Heart right ventricle (tissue), 16 donors: ENCODE data around the gene THSD7A. TPM values are rescaled to one million over a fixed set of nuclear protein-coding genes. Genes with fewer than 3 reads are reported as not detected.
A peak's percentile ranks its signal among the peaks of the same experiment; 100 is the strongest.

Experiments
- ATAC-seq, 8 donors: fragments of 200-7000 bp; cut with Tn5 transposase; one replicate each; pipeline ENCODE4 v1.9.1; 2020; ENCODE audit warnings: mild to moderate bottlenecking in 8 of 8, moderate library complexity in 8 of 8, moderate number of reproducible peaks in 1 of 8
- DNase-seq, 2 donors: peaks; one replicate each; pipeline ENCODE4 v3.0.0-alpha.2; 2020
- H3K27ac ChIP-seq, 10 donors: fragments of 200-600 bp; sonication (generic) in 2 of 10; one replicate each; pipeline versions ENCODE4 v1.5.0 to v1.8.0; 2020 to 2022; ENCODE audit warnings: mild to moderate bottlenecking in 3 of 10
- H3K27me3 ChIP-seq, 7 donors: fragments of 200-600 bp; one replicate each; pipeline ENCODE4 v1.8.0; 2021 to 2022; ENCODE audit warnings: mild to moderate bottlenecking in 2 of 7
- H3K36me3 ChIP-seq, 9 donors: fragments of 200-600 bp; sonication (generic) in 1 of 9; one replicate each; pipeline versions ENCODE4 v1.5.0 to v1.8.0; 2020 to 2022; ENCODE audit warnings: mild to moderate bottlenecking in 2 of 9
- H3K4me1 ChIP-seq, 9 donors: fragments of 200-600 bp; sonication (generic) in 1 of 9; one replicate each; pipeline versions ENCODE4 v1.5.0 to v1.8.0; 2020 to 2022; ENCODE audit warnings: mild to moderate bottlenecking in 4 of 9
- H3K4me3 ChIP-seq, 10 donors: fragments of 200-600 bp; sonication (generic) in 2 of 10; one replicate each; pipeline versions ENCODE4 v1.5.0 to v1.8.0; 2020 to 2022; ENCODE audit warnings: mild to moderate bottlenecking in 7 of 10, moderate library complexity in 2 of 10
- H3K9me3 ChIP-seq, 11 donors: fragments of 200-600 bp in 10 of 11; sonication (generic) in 2 of 11; one replicate each; pipeline versions ENCODE4 v1.5.0 to v1.8.0; 2013 to 2022; ENCODE audit warnings: mild to moderate bottlenecking in 2 of 11, control low read depth in 1 of 11, moderate library complexity in 1 of 11
- WGBS, 2 donors: extraction: QIAGEN DNeasy Blood & Tissue Kit; methylation state at CpG; one replicate each; pipeline ENCODE4 v1.1.7; 2013; ENCODE audit warnings: inconsistent platforms in 1 of 2; 5-methylcytosine and 5-hydroxymethylcytosine counted together
- intact Hi-C, 10 donors: fragments of 100-400 bp; cut with DNase I; formaldehyde crosslinking; loops; one replicate each; pipeline versions ENCODE4 v1.11.1 to v1.14.2; 2022
- polyA plus RNA-seq, 2 donors: library from polyadenylated mRNA; stranded (reverse); fragments of 200-250 nt; gene quantifications; one replicate each; pipeline ENCODE4 v1.2.3, GENCODE V29; 2013
- total RNA-seq, 10 donors: library from RNA; stranded (reverse); fragmentation: NEBNext Ultra II Directional in 3 of 10; extraction: Animal tissue kit (Norgen Biotek cat#: 25700) in 3 of 10; gene quantifications; one replicate each; pipeline versions ENCODE4 v1.2.1 to v1.2.4, GENCODE V29; 2021 to 2023
- TF ChIP-seq, protein P1 (sequence below), 9 donors: fragments of 200-600 bp; sonication (generic) in 2 of 9; IDR thresholded peaks; one replicate each; pipeline versions ENCODE4 v1.5.0 to v1.8.0; 2021 to 2022; ENCODE audit warnings: antibody characterized with exemption in 9 of 9, mild to moderate bottlenecking in 5 of 9, moderate library complexity in 1 of 9
- donor health status: Arrhythmogenic right ventricular cardiomyopathy.
- donor health status: ischemic (EF 13 %, LVEDD 7.1; RV severe dilation, severe dysfunction).
- donor health status: healthy with polysubstance abuse.
- donor health status: DM: no; HTN: yes; CAD: no.
- donor health status: DM: no; HTN: no; CAD: no.
- donor health status: ischemic (EF 25% LVEDD 6.9; RV normal size, moderate dysfunction).
- donor health status: ischemic (EF 25% LVEDD 5.7; RV mildly dilated, moderate dysfunction).
- donor health status: healthy.
- donor health status: DM: yes; HTN: yes; CAD: no.
- donor health status: Ischemic cardiomyopathy.
- donor health status: ischemic (EF 35%, LVEDD 5.7; RV mildly dilated, moderate dysfunction).
- donor health status: nonischemic (EF 11% LVEDD 7.7; RV severe dilation, severe dysfunction).
- donor health status: DM: yes; HTN: yes; CAD: no.
- donor health status: PGD.
- donor health status: ischemic (EF 29% LVEDD 5.4; RV normal size, mild dysfunction).
- donor health status: nonischemic (EF 23%, LVEDD 6.1; RV moderate dilation, normal function).

THSD7A gene
- total and polyA plus RNA-seq, 12 donors: 0.22 to 3.4 (median 1.2) TPM

GRCh38 chr7:11726794-11727155 lies 105.2 kb downstream of the THSD7A start:
- H3K36me3 ChIP-seq: no peaks in the 10 kb centered on the region
- no peaks in the 10 kb centered on the region for H3K9me3 ChIP-seq
- H3K4me3 ChIP-seq: no peak overlapping the region
- H3K4me1 ChIP-seq: peaks cover 0 to 10% (median 0%) of the 10 kb centered on the region in 9 donors
- intact Hi-C loops: loop anchor here in 1 of 10 donors (10.0 kb wide), 1 partner anchor 112 kb away; no protein-coding TSS in a partner anchor
- DNase-seq: peak; percentile 10 to 34
- 34 to 44% methylated on average over 6 of the region's 6 CpGs for WGBS, 2 donors
- H3K27ac ChIP-seq: no peak overlapping the region
- peak in 7 of 8 donors; percentile 48 to 81 (median 65) for ATAC-seq
- TF ChIP-seq, protein P1, sequence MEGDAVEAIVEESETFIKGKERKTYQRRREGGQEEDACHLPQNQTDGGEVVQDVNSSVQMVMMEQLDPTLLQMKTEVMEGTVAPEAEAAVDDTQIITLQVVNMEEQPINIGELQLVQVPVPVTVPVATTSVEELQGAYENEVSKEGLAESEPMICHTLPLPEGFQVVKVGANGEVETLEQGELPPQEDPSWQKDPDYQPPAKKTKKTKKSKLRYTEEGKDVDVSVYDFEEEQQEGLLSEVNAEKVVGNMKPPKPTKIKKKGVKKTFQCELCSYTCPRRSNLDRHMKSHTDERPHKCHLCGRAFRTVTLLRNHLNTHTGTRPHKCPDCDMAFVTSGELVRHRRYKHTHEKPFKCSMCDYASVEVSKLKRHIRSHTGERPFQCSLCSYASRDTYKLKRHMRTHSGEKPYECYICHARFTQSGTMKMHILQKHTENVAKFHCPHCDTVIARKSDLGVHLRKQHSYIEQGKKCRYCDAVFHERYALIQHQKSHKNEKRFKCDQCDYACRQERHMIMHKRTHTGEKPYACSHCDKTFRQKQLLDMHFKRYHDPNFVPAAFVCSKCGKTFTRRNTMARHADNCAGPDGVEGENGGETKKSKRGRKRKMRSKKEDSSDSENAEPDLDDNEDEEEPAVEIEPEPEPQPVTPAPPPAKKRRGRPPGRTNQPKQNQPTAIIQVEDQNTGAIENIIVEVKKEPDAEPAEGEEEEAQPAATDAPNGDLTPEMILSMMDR (IDR thresholded peaks at IDR 0.05): no peak
- H3K27me3 ChIP-seq: no peaks in the 10 kb centered on the region

DNA sequence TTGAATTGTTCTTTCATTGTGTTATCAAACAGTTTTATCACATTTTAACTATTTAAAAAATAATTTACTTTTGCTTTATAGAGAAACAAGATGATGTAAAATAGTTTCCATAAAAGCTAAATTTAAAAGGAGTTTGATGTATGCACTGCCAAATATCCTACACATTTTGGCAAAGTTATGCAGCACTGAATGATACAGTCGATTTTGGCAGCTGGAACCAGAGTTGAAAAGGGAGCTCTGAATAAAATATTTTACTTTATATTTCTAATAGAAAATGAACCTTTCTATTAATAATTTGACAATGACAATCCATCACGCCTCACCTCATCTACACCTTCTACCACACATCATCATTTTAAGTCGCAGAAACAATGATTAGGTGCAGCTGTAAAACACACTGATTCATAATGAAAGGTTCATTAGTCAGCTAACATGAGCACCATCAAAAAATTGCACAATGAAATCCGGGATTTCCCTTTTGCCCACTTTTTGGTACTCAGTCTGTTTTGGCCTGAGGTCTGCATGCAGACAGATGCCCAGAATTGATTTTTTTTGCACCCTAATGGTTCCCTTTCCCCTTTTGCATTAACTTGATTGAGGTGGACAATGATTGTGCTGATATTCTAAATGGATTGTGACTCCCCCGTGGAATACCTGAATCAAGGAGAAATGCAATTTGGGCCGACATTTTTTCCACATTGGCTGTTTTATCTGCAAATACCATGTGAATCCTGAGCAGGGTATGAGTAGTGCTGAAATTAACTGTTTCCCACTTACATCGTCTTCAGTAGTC lies 105.8 kb downstream of the THSD7A start:
- no peak overlapping the region for H3K4me3 ChIP-seq
- no peaks in the 10 kb centered on the region for H3K27me3 ChIP-seq
- WGBS, 2 donors: 73 to 76% methylated on average over 7 of the region's 7 CpGs
- H3K27ac ChIP-seq: no peak overlapping the region
- H3K9me3 ChIP-seq: no peaks in the 10 kb centered on the region
- H3K36me3 ChIP-seq: no peaks in the 10 kb centered on the region
- ATAC-seq: no peak
- TF ChIP-seq, protein P1 (IDR thresholded peaks at IDR 0.05): no peak
- DNase-seq: no peak
- H3K4me1 ChIP-seq: peaks cover 0 to 10% (median 0%) of the 10 kb centered on the region in 9 donors
- intact Hi-C loops: loop anchor here in 1 of 10 donors (10.0 kb wide), 1 partner anchor 111 kb away; no protein-coding TSS in a partner anchor

- Histone ChIP-seq H3K4me1 (peaks cover 0 to 14% (median 0%) of the 10 kb centered on the region in 9 donors), H3K9me3 (no peaks in the 10 kb centered on the region), H3K36me3 (no peaks in the 10 kb centered on the region), H3K27ac (peak overlapping the region in 2 of 10 donors; percentile 3 to 29), H3K4me3 (no peak overlapping the region), H3K27me3 (no peaks in the 10 kb centered on the region)
- ATAC-seq (peak in 4 of 8 donors; percentile 48 to 69 (median 52)), DNase-seq (peak; percentile 15 to 20)
- intact Hi-C loops: no loop called here
- TF ChIP-seq, protein P1 (IDR thresholded peaks at IDR 0.05): no peak
Observed at GRCh38 chr7:11716185-11716584, 115.8 kb downstream of the THSD7A start.

- ATAC-seq (no peak), DNase-seq (no peak)
- Histone ChIP-seq H3K9me3 (no peaks in the 10 kb centered on the region), H3K4me3 (no peak overlapping the region), H3K4me1 (peaks cover 0 to 14% (median 0%) of the 10 kb centered on the region in 9 donors), H3K27me3 (no peaks in the 10 kb centered on the region), H3K36me3 (no peaks in the 10 kb centered on the region), H3K27ac (no peak overlapping the region)
- TF ChIP-seq, protein P1 (IDR thresholded peaks at IDR 0.05): no peak
- intact Hi-C loops: no loop called here
- 97 to 99% methylated on average over 2 of the region's 2 CpGs for WGBS, 2 donors
Observed at GRCh38 chr7:11714676-11715075, 117.3 kb downstream of the THSD7A start.
